H9 (cell line): ENCODE results near the gene RADIL. TPM values are rescaled to one million over a fixed set of nuclear protein-coding genes. Genes with fewer than 3 reads are reported as not detected.

Experiments used
- DNase-seq: peaks from one replicate; pipeline ENCODE4 v3.0.0-alpha.2; 2017
- H2AFZ ChIP-seq: one replicate; pipeline ENCODE4 v1.6.1; 2013; ENCODE audit warnings: mild to moderate bottlenecking, low read length, control low read depth, moderate library complexity
- H2AK5ac ChIP-seq: 2 replicates; pipeline ENCODE4 v1.6.1; 2013; ENCODE audit warnings: low read length, control low read depth, mixed read lengths; ENCODE audit not compliant: insufficient read length
- H2BK120ac ChIP-seq: one replicate; pipeline ENCODE4 v1.6.1; 2013; ENCODE audit warnings: low read depth, mild to moderate bottlenecking, low read length, control low read depth, inconsistent platforms; ENCODE audit not compliant: poor library complexity, severe bottlenecking
- H2BK12ac ChIP-seq: 2 replicates; pipeline ENCODE4 v1.6.1; 2013; ENCODE audit warnings: low read length, control low read depth, mixed read lengths, low read depth; ENCODE audit not compliant: insufficient read length
- H2BK15ac ChIP-seq: 2 replicates; pipeline ENCODE4 v1.6.1; 2013; ENCODE audit warnings: low read depth, low read length, control low read depth
- H2BK20ac ChIP-seq: one replicate; pipeline ENCODE4 v1.6.1; 2013; ENCODE audit warnings: low read depth, mild to moderate bottlenecking, low read length, control low read depth, inconsistent platforms; ENCODE audit not compliant: poor library complexity, severe bottlenecking
- H2BK5ac ChIP-seq: 2 replicates; pipeline ENCODE4 v1.6.1; 2013; ENCODE audit warnings: low read length, control low read depth, mixed read lengths; ENCODE audit not compliant: insufficient read length
- H3K14ac ChIP-seq: 2 replicates; pipeline ENCODE4 v1.6.1; 2013; ENCODE audit warnings: low read length, control low read depth; ENCODE audit not compliant: insufficient read depth
- H3K18ac ChIP-seq: 2 replicates; pipeline ENCODE4 v1.6.1; 2013; ENCODE audit warnings: low read depth, mild to moderate bottlenecking, mixed read lengths, low read length, control low read depth; ENCODE audit not compliant: insufficient read length
- H3K23ac ChIP-seq: 2 replicates; pipeline ENCODE4 v1.6.1; 2013; ENCODE audit warnings: low read length, control low read depth, mixed read lengths, low read depth; ENCODE audit not compliant: insufficient read length
- H3K23me2 ChIP-seq: 2 replicates; pipeline ENCODE4 v1.6.1; 2013; ENCODE audit warnings: low read depth, mild to moderate bottlenecking, mixed read lengths, low read length, control low read depth; ENCODE audit not compliant: insufficient read length, poor library complexity, severe bottlenecking
- H3K27ac ChIP-seq: 2 replicates; pipeline ENCODE4 v1.5.1; 2013; ENCODE audit warnings: low read length, control low read depth, mixed read lengths, low read depth; ENCODE audit not compliant: insufficient read length
- H3K27me3 ChIP-seq: 2 replicates; pipeline ENCODE4 v1.6.1; 2013; ENCODE audit warnings: low read length, control low read depth, inconsistent platforms; ENCODE audit not compliant: insufficient read depth
- H3K4ac ChIP-seq: 2 replicates; pipeline ENCODE4 v1.6.1; 2013; ENCODE audit warnings: low read depth, mild to moderate bottlenecking, control low read depth, inconsistent platforms, low read length, moderate library complexity
- H3K4me1 ChIP-seq: 2 replicates; pipeline ENCODE4 v1.6.1; 2013; ENCODE audit warnings: low read length, control low read depth, inconsistent platforms; ENCODE audit not compliant: insufficient read depth
- H3K4me2 ChIP-seq: 2 replicates; pipeline ENCODE4 v1.6.1; 2013; ENCODE audit warnings: low read length, control low read depth, mixed read lengths; ENCODE audit not compliant: insufficient read length, insufficient read depth
- H3K56ac ChIP-seq: 2 replicates; pipeline ENCODE4 v1.6.1; 2013; ENCODE audit warnings: low read depth, mild to moderate bottlenecking, mixed read lengths, low read length, control low read depth; ENCODE audit not compliant: insufficient read length
- H3K79me1 ChIP-seq: 2 replicates; pipeline ENCODE4 v1.6.1; 2013; ENCODE audit warnings: low read depth, mild to moderate bottlenecking, moderate library complexity, low read length, control low read depth, inconsistent platforms; ENCODE audit not compliant: insufficient read depth, poor library complexity, severe bottlenecking
- H3K79me2 ChIP-seq: 2 replicates; pipeline ENCODE4 v1.6.1; 2013; ENCODE audit warnings: low read length, control low read depth, inconsistent platforms; ENCODE audit not compliant: insufficient read depth
- H3K9ac ChIP-seq: 2 replicates; pipeline ENCODE4 v1.6.1; 2013; ENCODE audit warnings: low read length, control low read depth, mixed read lengths; ENCODE audit not compliant: insufficient read length; ENCODE audit errors: extremely low read depth
- H3K9me3 ChIP-seq: one replicate; pipeline ENCODE4 v1.6.1; 2013; ENCODE audit warnings: low read depth, low read length, inconsistent platforms; ENCODE audit not compliant: control insufficient read depth
- H3T11ph ChIP-seq: one replicate; pipeline ENCODE4 v1.6.1; 2013; ENCODE audit warnings: mild to moderate bottlenecking, low read length, control low read depth, inconsistent platforms
- H4K20me1 ChIP-seq: one replicate; pipeline ENCODE4 v1.6.1; 2013; ENCODE audit not compliant: control insufficient read depth, insufficient read length, insufficient read depth
- H4K5ac ChIP-seq: 2 replicates; pipeline ENCODE4 v1.6.1; 2013; ENCODE audit warnings: low read depth, mild to moderate bottlenecking, mixed read lengths, low read length, control low read depth; ENCODE audit not compliant: insufficient read length
- H4K8ac ChIP-seq: replicated peaks from 2 replicates; pipeline ENCODE4 v1.6.1; 2013; ENCODE audit warnings: low read length, control low read depth, mixed read lengths, low read depth; ENCODE audit not compliant: insufficient read length
- H4K91ac ChIP-seq: 2 replicates; pipeline ENCODE4 v1.6.1; 2013; ENCODE audit warnings: low read depth, mild to moderate bottlenecking, moderate library complexity, mixed read lengths, low read length, control low read depth; ENCODE audit not compliant: insufficient read length
- H3K27ac Mint-ChIP-seq, 3 experiments: 2 replicates in 2 of 3; 3 replicates in 1 of 3; pipeline ENCODE4 v1.8.0; 2020 to 2021; ENCODE audit warnings: mixed read lengths in 3 of 3, mild to moderate bottlenecking in 1 of 3, moderate library complexity in 1 of 3
- H3K27me3 Mint-ChIP-seq: 2 replicates; pipeline ENCODE4 v1.8.0; 2021; ENCODE audit warnings: low read depth, mild to moderate bottlenecking, moderate library complexity, mixed read lengths
- H3K36me3 Mint-ChIP-seq, 3 experiments: 2 replicates in 2 of 3; 3 replicates in 1 of 3; pipeline ENCODE4 v1.8.0; 2020 to 2021; ENCODE audit warnings: low read depth in 3 of 3, mixed read lengths in 3 of 3; ENCODE audit not compliant: insufficient read depth in 1 of 3
- H3K4me1 Mint-ChIP-seq, 2 experiments: 2 replicates each; pipeline ENCODE4 v1.8.0; 2020; ENCODE audit warnings: mixed read lengths in 2 of 2
- H3K4me3 Mint-ChIP-seq, 2 experiments: 2 replicates in 1 of 2; 3 replicates in 1 of 2; pipeline ENCODE4 v1.8.0; 2020 to 2021; ENCODE audit warnings: mild to moderate bottlenecking in 2 of 2, mixed read lengths in 2 of 2, moderate library complexity in 1 of 2
- H3K9me3 Mint-ChIP-seq, 2 experiments: 2 replicates in 1 of 2; 3 replicates in 1 of 2; pipeline ENCODE4 v1.8.0; 2020; ENCODE audit warnings: mild to moderate bottlenecking in 2 of 2, mixed read lengths in 2 of 2, moderate library complexity in 1 of 2
- WGBS: extraction: QIAGEN DNeasy Blood & Tissue Kit; methylation state at CpG from one replicate; pipeline ENCODE4 v1.1.7; 2013; ENCODE audit warnings: missing lambda C conversion rate, low lambda C conversion rate, mixed read lengths; ENCODE audit not compliant: insufficient read length; ENCODE audit errors: extremely low coverage; 5-methylcytosine and 5-hydroxymethylcytosine counted together
- total RNA-seq: library from RNA; stranded (reverse); gene quantifications from 2 replicates; pipeline ENCODE4 v1.2.1, GENCODE V29; 2021
- TF ChIP-seq, protein P1 (sequence below): fragments of 200-600 bp; sonication (generic); conservative IDR thresholded peaks from 3 replicates; pipeline ENCODE4 v1.8.0; 2021; ENCODE audit warnings: antibody characterized with exemption, mild to moderate bottlenecking

The RADIL gene
- total RNA-seq, 1 experiment from 2014 or later = 4.7 TPM

- Histone ChIP-seq H3K27me3 (no peaks in the 10 kb centered on the region), H3K23me2 (no peaks in the 10 kb centered on the region), H3K56ac (no peak overlapping the region), H2BK15ac (no peak overlapping the region), H3K18ac (no peak overlapping the region), H4K20me1 (no peaks in the 10 kb centered on the region), H3K79me2 (no peaks in the 10 kb centered on the region), H3K4ac (no peak overlapping the region), H2BK5ac (no peak overlapping the region), H3K4me1 (no peaks in the 10 kb centered on the region), H2BK20ac (no peak overlapping the region), H3T11ph (no peak overlapping the region), H3K9me3 (no peaks in the 10 kb centered on the region), H3K27ac (no peak overlapping the region), H3K4me2 (no peak overlapping the region), H2BK120ac (no peak overlapping the region), H3K9ac (no peak overlapping the region), H4K8ac (no peak overlapping the region), H4K5ac (no peak overlapping the region), H2BK12ac (no peak overlapping the region), H3K79me1 (no peaks in the 10 kb centered on the region), H2AK5ac (no peak overlapping the region), H3K14ac (no peak overlapping the region), H3K23ac (no peak overlapping the region), H4K91ac (no peak overlapping the region), H2AFZ (no peak overlapping the region)
- Mint-ChIP-seq H3K4me1 (peaks cover 3 to 7% of the 10 kb centered on the region in 2 experiments), H3K4me3 (no peak overlapping the region), H3K9me3 (peaks cover 6% of the 10 kb centered on the region in 2 experiments; a peak in 4 of 5 replicates), H3K27me3 (peaks cover 6% of the 10 kb centered on the region), H3K27ac (no peak overlapping the region), H3K36me3 (peaks cover 0 to 1% (median 0%) of the 10 kb centered on the region in 3 experiments; a peak in 2 of 7 replicates)
- TF ChIP-seq, protein P1, sequence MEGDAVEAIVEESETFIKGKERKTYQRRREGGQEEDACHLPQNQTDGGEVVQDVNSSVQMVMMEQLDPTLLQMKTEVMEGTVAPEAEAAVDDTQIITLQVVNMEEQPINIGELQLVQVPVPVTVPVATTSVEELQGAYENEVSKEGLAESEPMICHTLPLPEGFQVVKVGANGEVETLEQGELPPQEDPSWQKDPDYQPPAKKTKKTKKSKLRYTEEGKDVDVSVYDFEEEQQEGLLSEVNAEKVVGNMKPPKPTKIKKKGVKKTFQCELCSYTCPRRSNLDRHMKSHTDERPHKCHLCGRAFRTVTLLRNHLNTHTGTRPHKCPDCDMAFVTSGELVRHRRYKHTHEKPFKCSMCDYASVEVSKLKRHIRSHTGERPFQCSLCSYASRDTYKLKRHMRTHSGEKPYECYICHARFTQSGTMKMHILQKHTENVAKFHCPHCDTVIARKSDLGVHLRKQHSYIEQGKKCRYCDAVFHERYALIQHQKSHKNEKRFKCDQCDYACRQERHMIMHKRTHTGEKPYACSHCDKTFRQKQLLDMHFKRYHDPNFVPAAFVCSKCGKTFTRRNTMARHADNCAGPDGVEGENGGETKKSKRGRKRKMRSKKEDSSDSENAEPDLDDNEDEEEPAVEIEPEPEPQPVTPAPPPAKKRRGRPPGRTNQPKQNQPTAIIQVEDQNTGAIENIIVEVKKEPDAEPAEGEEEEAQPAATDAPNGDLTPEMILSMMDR = no peak
- DNase-seq = no peak
- no CpG with 5 or more reads among the region's 9 CpGs for WGBS
These were observed 16.7 kb downstream of the RADIL start for GRCh38 chr7:4866528-4867496.
